SK-N-DZ (cell line): ENCODE data around the gene TPBG.
A peak's percentile ranks its signal among the peaks of the same experiment; 100 is the strongest.
"Not testable (repeated sequence)": the region's sequence is repeated elsewhere in the genome, so short reads cannot be mapped to it uniquely, and the experiment has no call there.

ENCODE experiments used
- DNase-seq: peaks from one replicate; pipeline ENCODE4 v3.0.0-alpha.2; 2015; ENCODE audit warnings: low spot score

The TPBG gene

GRCh38 chr6:82374516-82374915 is 10.9 kb downstream of the TPBG start:
- no peak for DNase-seq

- no peak for DNase-seq
These were observed 13.0 kb downstream of the TPBG start for GRCh38 chr6:82376636-82377035.

DNA sequence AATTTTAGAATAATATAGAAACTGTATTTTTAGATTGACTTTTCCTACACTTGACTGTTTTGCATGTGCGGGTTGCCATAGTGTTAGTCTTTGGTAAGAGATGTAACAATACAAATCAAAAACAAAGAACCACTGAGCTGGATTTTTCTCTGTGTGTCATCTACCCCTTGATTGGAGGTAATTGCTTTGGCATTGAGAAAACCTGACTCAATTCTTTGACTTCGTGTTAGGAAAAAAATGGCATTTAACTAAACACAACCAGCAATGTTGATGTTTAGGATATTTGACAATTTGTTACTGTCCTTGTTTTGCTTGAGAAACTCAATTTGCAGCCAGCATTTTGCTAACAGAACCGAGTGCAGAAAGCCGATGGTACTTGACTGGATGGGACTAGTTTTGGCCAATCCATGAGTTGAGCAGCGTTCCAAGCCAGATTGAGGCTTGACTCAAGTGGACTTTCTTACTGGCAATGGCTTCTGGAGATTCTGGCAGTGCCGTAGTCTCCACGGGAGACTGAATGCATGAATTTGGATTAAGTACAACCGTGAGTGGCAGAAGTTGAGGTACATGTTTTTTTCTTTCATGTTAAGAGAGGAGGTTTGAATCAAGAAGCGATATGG is 17.1 kb downstream of the TPBG start:
- no peak for DNase-seq

DNA sequence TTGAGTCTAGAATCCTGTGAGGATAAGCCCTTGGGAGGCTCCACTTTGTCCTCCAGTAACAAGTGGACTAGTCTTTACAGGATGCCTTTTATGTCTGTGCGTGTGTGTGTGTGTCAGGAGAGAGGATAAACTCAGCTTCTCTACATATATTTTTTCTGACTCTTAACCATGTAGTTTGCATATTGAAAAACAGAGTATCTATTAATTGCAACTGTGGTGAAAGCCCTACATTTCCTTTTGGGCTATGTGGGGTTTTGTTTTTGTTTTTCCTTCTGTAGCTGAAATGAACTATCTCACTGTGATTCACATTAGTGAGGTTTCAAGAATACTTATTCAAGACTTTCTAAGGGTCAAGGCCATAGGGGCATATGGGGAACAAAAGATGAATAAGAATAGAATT is 17.7 kb downstream of the TPBG start:
- DNase-seq: no peak

GRCh38 chr6:82385102-82385501 is 21.5 kb downstream of the TPBG start:
- no peak for DNase-seq

- no peak for DNase-seq
These were observed 21.9 kb downstream of the TPBG start for GRCh38 chr6:82385546-82385945.

- DNase-seq: no peak
These were observed 22.3 kb downstream of the TPBG start for GRCh38 chr6:82385961-82386360.

- DNase-seq: not testable (repeated sequence)
These were observed 31.2 kb downstream of the TPBG start for GRCh38 chr6:82394770-82395169.

DNA sequence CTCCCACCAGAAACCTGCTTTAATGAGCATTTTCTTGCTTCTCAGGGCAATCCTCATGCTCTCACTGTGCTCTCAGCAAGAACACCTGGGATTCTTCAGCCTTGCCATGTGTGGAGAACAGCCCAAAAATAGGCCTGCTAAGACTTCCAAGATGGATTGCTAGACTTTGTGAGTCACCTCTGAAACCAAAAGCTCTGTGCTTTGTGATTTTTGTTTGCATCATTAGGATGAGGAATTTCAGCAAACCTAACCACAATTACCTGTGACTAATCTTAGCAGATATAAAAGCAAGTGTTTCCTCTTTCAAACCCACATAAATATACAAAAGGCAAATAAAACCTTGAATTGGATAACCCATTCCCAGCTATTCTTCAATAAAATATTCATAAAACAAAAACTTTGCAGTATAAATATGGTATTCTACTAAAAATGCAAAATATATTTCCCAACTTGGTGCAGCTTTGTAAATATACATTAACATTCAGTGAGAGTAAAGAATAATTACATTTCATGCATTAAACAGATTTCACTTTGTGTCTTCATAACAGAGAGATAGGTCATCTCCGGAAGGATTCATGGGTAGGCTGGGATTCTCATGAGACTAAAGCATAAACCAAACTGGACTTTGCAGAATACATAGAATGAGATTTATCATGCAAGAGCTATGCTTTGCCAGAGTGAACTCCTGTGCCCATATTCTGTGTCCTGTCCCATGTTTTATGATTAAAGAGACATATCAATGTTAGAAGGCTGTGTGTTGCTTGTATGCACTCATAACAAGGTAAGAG is 33.5 kb downstream of the TPBG start:
- DNase-seq: no peak

DNA sequence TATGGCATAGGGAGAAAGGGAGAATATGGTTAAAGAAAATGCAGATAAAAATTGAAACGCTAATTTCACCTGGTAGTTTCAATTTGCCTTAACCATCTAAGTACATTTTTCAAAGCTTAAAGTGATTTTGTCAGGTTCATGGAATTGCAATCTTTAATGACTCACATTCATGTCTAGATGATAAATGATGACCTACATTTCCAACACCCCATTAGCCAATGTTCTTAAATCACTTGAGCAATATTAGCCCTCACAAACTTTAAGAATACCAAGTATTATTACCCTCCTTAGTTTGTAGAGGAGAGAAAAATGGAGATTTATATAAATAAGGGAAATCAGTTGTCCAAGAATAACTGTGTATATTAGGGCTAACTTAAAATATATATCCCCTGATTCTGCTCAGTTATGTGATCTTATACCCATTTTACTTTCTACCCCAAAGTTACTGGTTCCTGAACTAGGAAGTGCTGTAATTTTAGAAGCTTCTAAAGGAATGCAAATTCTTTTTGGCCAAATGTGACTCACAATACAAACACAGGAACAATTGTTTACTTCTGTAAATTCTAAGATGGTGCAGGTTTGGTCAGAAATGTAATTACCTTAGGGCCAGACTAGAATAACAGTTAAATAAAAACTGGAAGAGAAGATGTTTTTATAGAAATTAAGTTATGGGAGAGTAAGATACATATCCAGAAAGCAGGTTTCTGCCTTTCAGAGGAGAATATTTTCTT is 34.5 kb downstream of the TPBG start:
- no peak for DNase-seq

DNA sequence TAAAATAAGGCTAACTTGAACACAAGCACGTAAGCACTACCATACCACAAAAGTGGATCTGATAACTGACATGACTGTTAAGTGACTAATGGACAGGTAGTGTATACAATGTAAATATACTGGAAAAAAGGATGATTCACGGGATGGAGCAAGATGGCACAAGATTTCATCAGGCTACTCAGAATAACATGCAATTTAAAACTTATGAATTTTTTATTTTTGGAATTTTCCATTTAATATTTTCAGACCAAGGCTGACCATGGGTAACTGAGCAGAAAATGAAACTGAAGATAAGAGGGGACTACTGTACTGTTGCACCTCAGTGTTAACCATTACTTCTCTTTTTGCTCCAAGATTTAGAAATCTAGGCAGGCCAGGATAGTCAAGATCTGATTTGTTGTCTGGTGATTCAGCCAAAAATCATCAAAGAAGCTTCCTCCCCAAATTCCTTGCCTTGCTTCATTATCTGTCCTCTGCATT is 45.4 kb downstream of the TPBG start:
- no peak for DNase-seq

DNA sequence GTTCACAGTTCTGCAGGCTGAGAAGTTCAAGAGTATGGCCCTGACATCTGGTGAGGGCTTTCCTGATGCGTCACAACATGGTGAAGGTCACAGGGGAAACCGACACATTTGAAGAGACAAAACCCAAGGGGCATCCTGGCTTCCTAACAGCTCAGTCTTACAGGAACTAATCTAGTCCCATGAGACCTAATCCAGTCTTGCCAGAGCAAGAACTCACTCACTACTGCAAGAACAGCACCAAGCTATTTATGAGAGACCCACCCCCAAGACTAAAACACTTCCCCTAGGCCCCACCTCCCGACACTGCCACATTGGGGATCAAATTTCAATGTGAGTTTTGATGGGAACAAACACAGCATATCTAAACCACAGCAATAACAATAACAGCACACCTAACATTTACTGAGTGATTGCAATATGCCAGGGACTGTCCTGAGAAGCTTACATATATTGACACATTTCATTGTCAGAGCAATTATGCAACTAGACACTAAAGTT is 46.6 kb downstream of the TPBG start:
- DNase-seq: peak; percentile 11

GRCh38 chr6:82413868-82414267 is 50.3 kb downstream of the TPBG start:
- no peak for DNase-seq

DNA sequence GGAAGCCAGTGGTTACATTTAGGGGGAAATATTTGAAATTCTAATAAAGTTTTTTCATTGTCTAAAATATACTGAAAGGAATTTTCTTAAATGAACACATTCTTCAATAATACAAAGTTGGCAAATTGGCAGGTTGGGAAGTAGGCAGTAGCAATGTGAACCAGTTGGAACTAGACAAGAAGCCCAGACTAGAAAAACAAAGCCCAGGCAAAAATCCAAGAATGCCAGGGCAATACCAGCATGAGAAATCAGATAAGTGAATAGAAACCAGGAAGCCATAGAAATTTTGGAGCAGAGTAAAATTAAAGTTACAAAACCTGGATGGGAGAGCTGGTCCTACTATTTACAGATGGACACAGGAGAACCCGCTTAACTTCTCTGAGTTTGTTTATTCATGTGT is 52.2 kb downstream of the TPBG start:
- no peak for DNase-seq

- DNase-seq: no peak
These were observed 52.7 kb downstream of the TPBG start for GRCh38 chr6:82416346-82416745.
